Rectal smooth muscle tissue (tissue), 1 donor: ENCODE data around the gene LCLAT1.

ENCODE experiments used
- H3K27ac ChIP-seq: one replicate; pipeline ENCODE4 v1.7.0; 2013; ENCODE audit warnings: low read depth, low read length, inconsistent platforms
- H3K27me3 ChIP-seq: one replicate; pipeline ENCODE4 v1.7.0; 2013; ENCODE audit warnings: low read length; ENCODE audit not compliant: control insufficient read depth, insufficient read depth
- H3K36me3 ChIP-seq: one replicate; pipeline ENCODE4 v1.7.0; 2013; ENCODE audit warnings: low read length; ENCODE audit not compliant: control insufficient read depth, insufficient read depth
- H3K4me1 ChIP-seq: one replicate; pipeline ENCODE4 v1.7.0; 2013; ENCODE audit warnings: low read length; ENCODE audit not compliant: control insufficient read depth, insufficient read depth
- H3K4me3 ChIP-seq: one replicate; pipeline ENCODE4 v1.7.0; 2013; ENCODE audit warnings: low read length
- H3K9ac ChIP-seq: one replicate; pipeline ENCODE4 v1.7.0; 2013; ENCODE audit warnings: low read length

LCLAT1 gene

DNA sequence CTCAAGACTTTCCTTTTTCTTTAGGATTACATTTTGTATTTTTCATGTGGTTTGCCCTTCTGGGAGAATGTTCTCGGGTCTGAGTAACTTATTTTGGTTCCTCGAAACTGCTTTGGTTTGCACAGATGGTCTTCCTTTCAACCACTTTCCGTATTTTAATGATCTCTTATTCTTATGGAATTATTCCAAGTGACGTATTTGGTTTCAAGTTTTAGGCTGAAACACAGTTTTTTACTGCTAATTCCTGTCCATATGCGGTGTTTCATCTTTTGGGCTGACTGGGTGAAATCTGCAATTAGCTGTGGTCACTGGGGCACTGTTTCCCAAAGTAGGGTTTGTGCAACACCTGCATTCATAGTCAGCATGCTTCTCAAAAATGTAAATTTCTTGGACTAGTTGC, 237.5 kb downstream of the LCLAT1 start:
- no peak overlapping the region for H3K9ac ChIP-seq
- H3K27ac ChIP-seq = no peak overlapping the region
- no peak overlapping the region for H3K4me3 ChIP-seq
- no peaks in the 10 kb centered on the region for H3K36me3 ChIP-seq
- H3K4me1 ChIP-seq = peaks cover 10% of the 10 kb centered on the region
- H3K27me3 ChIP-seq = no peaks in the 10 kb centered on the region

DNA sequence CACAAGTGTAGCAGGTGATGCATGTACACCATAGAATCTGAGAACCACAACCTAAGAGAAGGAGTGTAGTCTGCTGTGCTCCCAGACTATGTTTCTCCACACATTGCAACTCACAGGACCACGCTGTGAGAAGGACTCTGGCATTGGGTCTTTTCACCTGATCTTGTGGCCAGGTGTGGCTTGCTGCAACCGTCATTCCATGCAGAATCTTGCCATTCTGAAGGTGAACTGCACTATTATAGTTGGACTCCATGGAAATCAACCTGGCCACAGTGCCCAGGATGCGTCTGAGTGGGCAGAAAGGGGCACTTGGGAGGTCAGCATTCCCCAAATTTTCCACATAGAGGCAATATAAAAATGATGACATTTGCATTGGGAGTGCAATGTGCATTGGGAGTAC, 237.9 kb downstream of the LCLAT1 start:
- H3K9ac ChIP-seq = no peak overlapping the region
- no peak overlapping the region for H3K4me3 ChIP-seq
- peaks cover 14% of the 10 kb centered on the region for H3K4me1 ChIP-seq
- no peaks in the 10 kb centered on the region for H3K36me3 ChIP-seq
- no peak overlapping the region for H3K27ac ChIP-seq
- H3K27me3 ChIP-seq = no peaks in the 10 kb centered on the region

DNA sequence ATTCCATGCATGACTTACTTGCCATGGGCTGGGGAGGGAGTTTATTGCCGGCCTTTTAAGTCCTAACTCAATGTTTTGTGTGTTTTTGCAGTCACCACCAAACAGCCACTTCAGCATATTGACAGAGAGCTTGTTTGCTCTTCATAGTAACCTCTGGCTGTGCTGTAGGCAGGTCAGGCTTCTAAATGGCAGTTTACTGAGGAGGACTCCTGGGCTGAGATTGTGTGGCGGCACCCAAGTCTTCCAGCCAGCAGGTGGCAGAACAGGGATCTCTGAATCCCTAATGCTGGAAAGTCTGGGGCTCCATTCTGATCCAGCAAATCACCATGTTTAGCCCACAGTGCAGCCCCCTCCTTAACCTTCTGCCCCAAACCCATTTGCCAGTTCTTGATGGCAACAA, 239.0 kb downstream of the LCLAT1 start:
- Histone ChIP-seq H3K36me3 (no peaks in the 10 kb centered on the region), H3K9ac (no peak overlapping the region), H3K4me3 (no peak overlapping the region), H3K4me1 (peaks cover 18% of the 10 kb centered on the region), H3K27me3 (no peaks in the 10 kb centered on the region), H3K27ac (no peak overlapping the region)

DNA sequence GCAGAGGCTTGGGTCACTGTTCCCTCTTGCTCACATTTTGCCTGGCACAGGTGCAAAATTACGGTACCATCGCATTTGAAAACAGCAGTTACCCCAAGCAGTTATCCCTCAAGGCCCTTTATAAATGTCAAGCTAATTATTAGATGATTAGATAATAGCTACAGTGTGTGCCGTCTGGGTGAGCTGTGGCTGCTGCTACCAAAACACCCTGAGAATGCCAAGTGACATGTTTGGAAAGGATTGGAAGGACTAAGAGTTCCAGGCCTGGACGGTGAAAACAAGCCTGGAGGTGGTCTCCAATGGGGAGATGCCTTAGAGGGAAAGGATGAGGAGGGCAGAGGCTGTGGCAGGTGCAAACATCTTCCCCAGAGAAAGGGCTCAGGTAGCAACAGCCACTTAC, 239.6 kb downstream of the LCLAT1 start:
- Histone ChIP-seq H3K4me1 (peaks cover 18% of the 10 kb centered on the region), H3K27ac (no peak overlapping the region)

DNA sequence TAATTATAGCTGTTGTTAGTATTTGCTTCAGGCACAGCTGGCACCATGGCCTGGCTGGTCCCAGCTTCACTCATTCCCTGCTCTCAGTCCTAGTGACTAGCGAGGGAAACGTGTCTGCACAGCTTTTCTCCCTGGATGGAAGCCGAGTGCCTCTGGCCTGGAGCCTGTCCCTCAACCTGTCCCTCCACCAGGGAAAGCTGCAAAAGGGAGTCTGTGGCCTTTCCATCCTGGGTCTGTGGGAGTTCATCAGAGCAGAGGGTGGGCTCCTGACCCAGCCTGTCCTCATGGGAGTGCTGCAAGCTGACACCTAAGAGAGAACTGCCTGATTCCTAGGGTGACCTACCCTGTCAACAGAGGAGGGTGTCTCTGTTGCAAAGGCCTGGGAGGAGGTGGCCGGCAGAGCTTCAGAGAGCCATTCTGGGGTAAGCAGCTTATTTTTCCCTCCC, 241.9 kb downstream of the LCLAT1 start:
- no peak overlapping the region for H3K27ac ChIP-seq
- peaks cover 18% of the 10 kb centered on the region for H3K4me1 ChIP-seq
- no peak overlapping the region for H3K4me3 ChIP-seq
- H3K27me3 ChIP-seq = no peaks in the 10 kb centered on the region
- H3K36me3 ChIP-seq = no peaks in the 10 kb centered on the region
- H3K9ac ChIP-seq = no peak overlapping the region

More for the DNA sequence above, 239.6 kb downstream of the LCLAT1 start:
- H3K4me3 ChIP-seq = no peak overlapping the region
- no peak overlapping the region for H3K9ac ChIP-seq
- no peaks in the 10 kb centered on the region for H3K27me3 ChIP-seq
- H3K36me3 ChIP-seq = no peaks in the 10 kb centered on the region

- Histone ChIP-seq H3K4me1 (peaks cover 22% of the 10 kb centered on the region), H3K36me3 (no peaks in the 10 kb centered on the region), H3K9ac (no peak overlapping the region), H3K27me3 (no peaks in the 10 kb centered on the region), H3K27ac (peak overlapping the region; percentile 44), H3K4me3 (no peak overlapping the region)
Observed at GRCh38 chr2:30689496-30690125, 242.6 kb downstream of the LCLAT1 start.

DNA sequence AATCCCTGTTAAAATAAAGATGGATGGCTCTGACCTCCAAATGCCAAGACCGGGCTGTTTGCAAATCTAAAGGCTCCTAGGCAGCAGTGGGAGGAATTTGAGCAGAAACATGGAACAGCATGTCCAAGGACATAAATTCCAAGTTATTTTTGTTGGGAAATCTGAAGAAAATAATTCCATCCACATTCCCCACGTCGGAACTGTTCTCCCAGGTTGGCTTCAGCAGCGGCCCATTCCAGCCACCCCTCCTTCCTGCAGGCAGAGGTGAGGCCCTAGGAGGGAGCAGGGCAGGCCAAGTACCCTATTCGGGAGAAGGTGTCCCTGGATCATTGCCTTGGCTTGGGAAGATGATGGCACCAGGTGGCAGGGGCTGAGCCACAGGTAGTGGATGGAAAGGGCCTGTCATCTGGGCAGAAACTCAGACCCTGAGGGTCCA, 243.1 kb downstream of the LCLAT1 start:
- Histone ChIP-seq H3K27ac (peak overlapping the region; percentile 44), H3K36me3 (no peaks in the 10 kb centered on the region), H3K4me3 (no peak overlapping the region), H3K4me1 (peaks cover 22% of the 10 kb centered on the region), H3K27me3 (no peaks in the 10 kb centered on the region), H3K9ac (no peak overlapping the region)

- no peaks in the 10 kb centered on the region for H3K36me3 ChIP-seq
- no peak overlapping the region for H3K4me3 ChIP-seq
- H3K4me1 ChIP-seq = peaks cover 22% of the 10 kb centered on the region
- H3K27ac ChIP-seq = no peak overlapping the region
- no peaks in the 10 kb centered on the region for H3K27me3 ChIP-seq
- no peak overlapping the region for H3K9ac ChIP-seq
Observed at GRCh38 chr2:30691091-30691947, 244.3 kb downstream of the LCLAT1 start.

DNA sequence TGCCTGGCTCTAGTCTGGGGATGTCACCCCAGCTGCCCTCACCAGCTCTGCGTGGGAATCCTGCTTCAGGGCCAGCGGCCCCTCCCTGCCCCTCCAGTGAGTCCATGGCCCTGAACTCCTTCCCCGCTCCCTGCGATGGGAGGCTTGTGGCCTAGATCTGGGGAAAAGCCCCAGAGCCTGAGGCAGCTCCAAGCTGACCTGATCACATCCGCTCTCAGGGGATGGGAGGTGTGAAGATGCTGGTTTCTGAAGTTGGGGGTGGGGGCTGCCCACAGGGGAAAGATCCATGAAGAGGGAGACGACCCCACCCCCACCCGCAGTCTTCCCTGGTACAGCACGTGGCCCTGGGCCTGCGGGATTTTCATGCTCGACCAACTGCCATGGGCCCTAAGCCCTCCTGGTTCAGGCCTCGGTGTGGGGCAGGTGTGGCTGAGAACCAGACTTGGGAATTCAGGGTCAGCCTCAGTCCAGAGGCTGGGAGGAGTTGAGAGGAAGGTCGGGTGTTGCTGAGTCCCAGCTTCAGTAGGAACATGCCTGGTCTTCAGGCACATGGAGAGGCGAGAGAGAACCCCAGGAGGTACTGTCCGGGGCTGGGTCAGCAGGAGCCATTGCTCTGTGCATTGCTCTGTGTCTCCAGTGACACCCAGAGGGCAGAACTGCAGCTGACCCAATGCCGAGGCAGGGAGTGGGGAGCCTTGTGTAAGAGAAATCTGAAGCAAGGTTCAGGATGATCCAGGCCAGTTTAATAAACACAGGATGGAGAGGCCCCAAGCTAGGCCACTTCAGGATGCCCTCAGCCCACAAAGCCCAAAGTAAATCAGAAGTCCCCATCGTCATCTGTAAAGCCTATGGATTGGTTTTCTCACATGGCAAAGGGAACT, 245.1 kb downstream of the LCLAT1 start:
- H3K36me3 ChIP-seq = no peaks in the 10 kb centered on the region
- H3K9ac ChIP-seq = no peak overlapping the region
- H3K27me3 ChIP-seq = no peaks in the 10 kb centered on the region
- H3K27ac ChIP-seq = no peak overlapping the region
- no peak overlapping the region for H3K4me3 ChIP-seq
- H3K4me1 ChIP-seq = peaks cover 22% of the 10 kb centered on the region

DNA sequence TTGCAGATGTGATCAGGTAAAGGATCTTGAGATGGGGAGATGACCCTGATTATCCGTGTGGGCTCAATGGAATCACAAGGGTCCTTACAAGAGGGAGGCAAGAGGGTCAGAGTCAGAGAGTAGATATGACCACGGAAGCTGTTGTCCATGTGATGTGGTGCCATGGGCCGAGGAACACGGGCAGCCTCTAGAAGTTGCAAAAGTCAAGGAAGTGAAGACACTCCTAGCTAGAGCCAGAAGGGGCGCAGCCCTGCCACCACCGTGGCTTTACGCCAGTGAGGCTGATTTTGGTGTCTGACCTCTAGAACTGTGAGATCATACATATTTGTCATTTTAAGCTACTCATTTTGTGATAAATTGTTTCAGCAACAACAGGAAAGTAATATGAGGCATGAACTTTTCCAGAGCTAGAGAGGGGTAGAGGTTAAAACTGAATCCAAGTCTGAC, 245.8 kb downstream of the LCLAT1 start:
- H3K4me3 ChIP-seq = no peak overlapping the region
- peaks cover 22% of the 10 kb centered on the region for H3K4me1 ChIP-seq
- no peaks in the 10 kb centered on the region for H3K36me3 ChIP-seq
- H3K27me3 ChIP-seq = no peaks in the 10 kb centered on the region
- no peak overlapping the region for H3K27ac ChIP-seq
- no peak overlapping the region for H3K9ac ChIP-seq
